ENCODE measurements around the gene PLA2G4D.
A peak's percentile ranks its signal among the peaks of the same experiment; 100 is the strongest.

Gene PLA2G4D

GRCh38 chr15:42088801-42089640 is 5.3 kb downstream of the PLA2G4D start:
- DNase-seq = peak; percentile 38

GRCh38 chr15:42087926-42088800 is 6.2 kb downstream of the PLA2G4D start:
- no peak for DNase-seq

- no peak for DNase-seq
Observed at GRCh38 chr15:42087460-42087859, 6.9 kb downstream of the PLA2G4D start.

- no peak for DNase-seq
Observed at GRCh38 chr15:42085721-42086120, 8.6 kb downstream of the PLA2G4D start.

GRCh38 chr15:42085236-42085605 is 9.1 kb downstream of the PLA2G4D start:
- no peak for DNase-seq

GRCh38 chr15:42084465-42085235 is 9.7 kb downstream of the PLA2G4D start:
- peak; percentile 41 for DNase-seq

- no peak for DNase-seq
Observed at GRCh38 chr15:42083916-42084315, 10.4 kb downstream of the PLA2G4D start.

GRCh38 chr15:42083605-42083908 is 10.8 kb downstream of the PLA2G4D start:
- no peak for DNase-seq

- no peak for DNase-seq
Observed at GRCh38 chr15:42082823-42083604, 11.3 kb downstream of the PLA2G4D start.

GRCh38 chr15:42082141-42082540 is 12.2 kb downstream of the PLA2G4D start:
- no peak for DNase-seq

GRCh38 chr15:42080919-42081830 is 13.2 kb downstream of the PLA2G4D start:
- no peak for DNase-seq

GRCh38 chr15:42080186-42080918 is 14.0 kb downstream of the PLA2G4D start:
- DNase-seq = no peak

- no peak for DNase-seq
Observed at GRCh38 chr15:42079401-42079908, 14.9 kb downstream of the PLA2G4D start.

- DNase-seq = no peak
Observed at GRCh38 chr15:42078903-42079302, 15.5 kb downstream of the PLA2G4D start.

- no peak for DNase-seq
Observed at GRCh38 chr15:42077689-42078088, 16.7 kb downstream of the PLA2G4D start.

- DNase-seq = no peak
Observed at GRCh38 chr15:42073418-42073817, 20.9 kb downstream of the PLA2G4D start.

GRCh38 chr15:42072141-42072685 is 22.1 kb downstream of the PLA2G4D start:
- DNase-seq = no peak

- DNase-seq = no peak
Observed at GRCh38 chr15:42071717-42072116, 22.6 kb downstream of the PLA2G4D start.

GRCh38 chr15:42070976-42071350 is 23.4 kb downstream of the PLA2G4D start:
- DNase-seq = no peak

- no peak for DNase-seq
Observed at GRCh38 chr15:42070279-42070975, 23.9 kb downstream of the PLA2G4D start.

Measured in NCI-H345 (cell line).